GM19351 (cell line): ENCODE results near the gene MIOS.
A peak's percentile ranks its signal among the peaks of the same experiment; 100 is the strongest.

Experiments
- ATAC-seq: cut with Tn5 transposase; IDR thresholded peaks from one replicate; pipeline ENCODE4 v1.9.1; 2021; ENCODE audit warnings: mild to moderate bottlenecking, moderate library complexity; ENCODE audit not compliant: unreplicated experiment

The MIOS gene

GRCh38 chr7:7566651-7567611 is at the start of gene MIOS:
MIOS (plus strand) TSS chr7:7566884; CDS start chr7:7572476, 5,592 bp downstream.
- peak; percentile 64 for ATAC-seq

GRCh38 chr7:7517754-7518153 is 48.9 kb upstream of the MIOS start:
- no peak for ATAC-seq

GRCh38 chr7:7519056-7519455 is 47.6 kb upstream of the MIOS start:
- ATAC-seq = no peak

DNA sequence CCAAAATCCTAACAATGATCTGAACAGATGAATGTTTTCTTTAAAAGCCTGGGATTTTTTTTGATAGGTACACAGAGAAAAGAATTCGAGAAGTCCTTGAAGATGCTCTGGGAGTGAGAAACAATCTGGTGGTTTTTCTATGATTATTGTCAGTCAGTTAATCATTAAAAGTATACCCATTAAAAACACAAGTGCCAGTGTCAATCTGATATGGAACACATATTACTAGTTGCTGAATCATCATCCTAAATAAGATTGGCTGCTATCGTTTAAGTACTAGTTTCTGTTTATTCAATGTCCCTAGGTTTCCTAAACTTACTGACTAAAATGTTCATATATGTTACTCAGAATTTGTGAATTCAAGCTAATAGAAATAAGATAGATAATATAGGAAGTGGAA is 47.2 kb upstream of the MIOS start:
- no peak for ATAC-seq

DNA sequence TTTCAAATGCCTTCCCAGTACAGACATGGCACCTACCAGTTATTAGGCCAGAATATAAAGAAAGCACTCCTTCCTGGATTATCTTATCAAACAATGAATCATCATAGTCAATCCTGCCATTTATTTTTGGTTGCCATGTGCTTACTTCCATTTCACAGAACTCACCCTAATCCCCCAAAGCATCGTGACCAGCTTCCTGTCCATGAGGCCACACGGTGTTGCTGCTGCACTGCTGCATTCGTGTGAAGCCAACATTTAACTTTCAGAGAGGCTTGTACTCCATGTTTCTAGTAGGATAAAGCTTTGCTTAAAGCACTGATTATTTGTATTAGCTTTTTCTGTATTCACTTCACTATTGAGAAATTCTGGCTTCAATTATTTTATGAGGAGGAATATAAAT is 45.4 kb upstream of the MIOS start:
- ATAC-seq = no peak

DNA sequence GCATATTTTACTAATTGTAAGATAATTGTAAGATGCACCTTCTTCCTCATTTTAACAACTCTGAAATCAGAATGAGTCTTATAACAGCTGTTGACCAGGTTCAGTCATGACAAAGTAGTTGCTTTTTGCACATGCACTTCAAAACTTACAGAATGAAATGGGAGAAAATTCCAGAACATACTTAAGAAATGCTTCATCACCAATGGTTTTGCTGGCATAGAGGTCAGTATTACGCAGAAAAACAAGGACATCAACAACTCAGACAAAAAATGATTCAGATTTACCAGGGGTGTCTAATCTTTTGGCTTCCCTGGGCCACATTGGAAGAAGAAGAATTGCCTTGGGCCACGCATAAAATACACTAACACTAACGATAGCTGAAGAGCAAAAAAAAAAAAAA is 44.3 kb upstream of the MIOS start:
- no peak for ATAC-seq

GRCh38 chr7:7524121-7524520 is 42.6 kb upstream of the MIOS start:
- no peak for ATAC-seq

DNA sequence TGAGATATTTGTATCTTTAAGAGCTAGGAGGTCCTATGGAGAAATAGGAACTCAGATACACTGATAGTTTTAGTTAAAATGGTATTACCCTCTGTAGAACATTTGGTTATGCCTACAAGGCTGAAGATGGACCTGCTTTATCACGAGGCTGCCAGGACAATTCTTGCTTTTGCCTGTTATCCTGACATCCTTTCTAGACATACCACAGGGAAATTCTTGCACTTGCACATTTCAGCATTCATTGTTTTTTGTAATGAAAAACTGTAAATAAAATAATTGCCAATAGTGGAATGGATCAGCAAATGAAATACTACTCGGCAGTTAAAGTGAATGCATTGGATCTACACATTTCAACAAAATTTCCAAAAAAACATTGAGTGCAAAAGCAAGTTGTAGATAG is 40.7 kb upstream of the MIOS start:
- ATAC-seq = no peak

- no peak for ATAC-seq
These were observed 39.6 kb upstream of the MIOS start for GRCh38 chr7:7527047-7527446.

DNA sequence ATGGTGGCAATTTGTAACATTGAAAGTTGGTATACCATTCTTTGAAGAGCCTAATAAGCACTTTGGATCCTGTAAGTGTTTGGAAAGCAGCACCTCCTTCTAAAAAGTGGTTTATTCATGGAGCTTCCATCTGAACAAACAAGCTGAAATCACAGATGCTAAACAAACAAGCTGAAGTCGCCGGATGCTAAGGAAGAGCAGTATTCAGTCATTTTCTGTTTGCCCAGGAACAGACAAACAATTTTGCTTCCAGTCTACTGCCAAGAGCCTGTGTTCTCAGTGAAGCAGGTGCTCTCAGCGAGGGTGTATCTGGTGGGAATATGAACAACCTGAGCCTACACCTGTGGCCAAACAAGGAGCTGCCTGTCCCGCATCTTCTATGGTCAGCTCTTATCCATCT is 37.4 kb upstream of the MIOS start:
- ATAC-seq = no peak

DNA sequence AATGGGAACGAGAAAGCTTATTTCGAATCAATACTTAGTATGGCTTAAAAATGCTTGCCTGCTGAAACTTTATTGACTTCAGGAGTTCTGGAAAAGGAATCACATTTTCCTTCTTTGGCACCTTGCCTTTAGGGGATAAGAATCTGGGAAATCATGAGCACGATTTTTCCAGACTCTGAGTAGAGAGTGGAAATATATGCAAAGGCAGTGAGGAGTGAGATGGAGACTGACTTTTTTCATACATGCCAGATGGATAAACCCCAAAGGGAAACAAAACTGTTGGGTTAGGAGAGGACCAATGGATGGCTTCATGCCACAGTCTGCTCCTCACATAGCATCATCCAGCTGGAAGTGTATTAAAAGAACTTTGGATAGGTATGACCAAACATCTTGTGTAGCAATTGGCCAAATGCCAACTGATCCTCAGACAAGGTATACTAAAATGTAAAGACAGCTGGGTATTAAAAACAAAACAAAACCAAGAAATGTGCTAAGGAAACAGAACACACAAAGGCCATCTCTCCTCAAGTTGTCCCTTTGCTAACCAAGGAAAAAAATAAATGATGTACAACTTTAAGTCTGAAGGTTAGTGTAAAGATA is 32.8 kb upstream of the MIOS start:
- no peak for ATAC-seq

DNA sequence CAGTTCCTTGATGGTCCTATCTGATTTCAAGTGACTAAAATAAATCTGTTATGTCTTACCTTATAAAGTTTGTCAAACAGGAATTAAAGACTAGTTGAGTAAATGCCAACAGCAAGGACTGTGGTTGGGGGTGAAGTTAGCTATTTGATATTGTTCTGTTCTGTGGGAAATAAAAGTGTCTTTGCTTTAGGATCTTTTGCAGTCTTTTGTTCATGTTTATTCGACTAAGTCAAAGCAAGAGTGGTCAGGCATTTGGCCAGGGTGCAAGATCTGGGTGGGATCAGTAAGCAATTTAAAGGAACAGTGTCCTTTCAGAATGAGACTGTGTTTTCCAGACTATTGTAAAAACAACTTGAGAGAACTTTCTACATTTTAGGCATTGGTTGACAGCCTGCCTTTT is 31.0 kb upstream of the MIOS start, which contains the start of gene COL28A1:
TSS of gene COL28A1 (minus strand) at position 183 of the 400 bp plus-strand sequence. CDS start 2,998 bp downstream, outside the sequence.
- ATAC-seq = no peak

DNA sequence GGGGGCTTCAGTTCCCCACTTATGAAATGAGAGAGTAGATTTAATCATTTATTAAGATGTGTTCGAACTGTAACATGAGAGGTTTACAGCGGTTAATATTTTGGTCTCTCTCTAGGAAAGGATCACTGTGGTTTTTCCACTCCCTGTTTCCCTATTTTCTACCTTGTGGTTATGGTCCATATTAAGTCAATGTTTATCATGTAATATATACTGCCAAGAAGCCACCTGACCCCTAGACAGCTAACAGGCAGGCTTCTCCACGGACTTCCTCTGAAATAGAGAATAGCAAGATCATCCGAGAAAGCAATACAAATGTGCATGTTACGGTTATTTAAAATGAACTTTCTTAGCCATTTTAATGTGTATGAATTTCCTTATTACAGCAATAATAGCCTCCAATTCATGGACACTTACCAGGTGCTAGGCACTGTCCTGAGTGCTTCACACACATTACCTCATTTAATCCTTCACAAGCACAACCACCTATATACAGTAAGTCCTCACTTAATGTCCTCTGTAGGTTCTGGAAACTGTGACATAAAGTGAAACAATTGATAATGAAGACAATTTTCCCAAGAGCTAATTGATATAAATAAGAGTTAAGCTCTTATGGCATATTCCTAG is 30.2 kb upstream of the MIOS start:
- ATAC-seq = no peak

DNA sequence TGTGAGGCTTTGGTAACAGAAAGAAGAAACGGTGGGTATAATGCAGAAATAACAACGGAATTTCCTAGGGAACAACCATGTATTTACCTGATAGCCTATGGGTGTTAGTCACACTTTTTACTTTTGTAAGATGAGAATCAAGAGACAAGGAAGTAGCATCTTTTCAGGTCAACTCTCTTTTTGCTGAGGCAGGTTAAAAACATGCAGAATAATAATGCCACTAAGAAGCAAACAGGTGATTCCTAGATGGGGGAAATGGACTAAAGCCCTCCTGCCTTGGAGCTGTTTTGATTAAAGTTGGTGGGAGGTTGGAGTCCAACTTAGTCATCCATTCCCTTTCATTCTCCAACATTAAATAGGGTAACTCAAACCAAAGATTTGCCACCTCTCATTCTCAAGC is 29.0 kb upstream of the MIOS start:
- ATAC-seq = no peak

DNA sequence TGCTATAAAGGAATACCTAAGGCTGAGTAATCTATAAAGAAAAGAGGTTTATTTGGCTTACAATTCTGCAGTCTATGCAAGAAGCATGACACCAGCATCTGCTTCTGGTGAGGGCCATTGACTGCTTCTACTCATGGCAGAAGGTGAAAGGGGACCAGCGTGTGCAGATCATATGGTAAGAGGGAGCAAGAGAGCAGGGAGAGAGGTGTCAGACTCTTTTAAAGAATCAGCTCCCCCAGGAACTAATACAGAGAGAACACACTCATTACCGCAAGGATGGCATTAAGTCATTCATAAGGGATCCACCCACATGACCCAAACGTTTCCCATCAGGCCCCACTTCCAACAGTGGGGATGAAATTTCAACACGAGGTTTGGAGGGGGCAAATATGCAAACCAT is 27.5 kb upstream of the MIOS start:
- ATAC-seq = no peak

DNA sequence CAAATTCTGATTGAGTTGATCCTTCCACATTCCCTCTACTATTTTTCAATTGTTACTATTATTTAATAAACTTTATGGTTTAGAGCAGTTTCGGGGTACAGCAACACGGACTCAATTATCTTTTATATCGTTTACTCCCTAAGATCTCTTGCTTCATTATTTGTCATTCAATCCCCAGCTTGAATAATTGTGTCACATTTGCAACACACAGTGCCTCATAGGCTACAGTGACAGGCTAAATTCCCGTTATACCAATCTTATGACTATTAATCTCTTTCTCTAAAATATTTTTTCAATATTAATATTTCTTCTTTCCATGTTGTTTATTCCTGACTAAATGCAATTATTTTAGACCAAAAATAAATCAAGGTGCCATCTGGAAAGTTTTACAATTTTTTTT is 27.0 kb upstream of the MIOS start:
- ATAC-seq = no peak

- ATAC-seq = no peak
These were observed 24.3 kb upstream of the MIOS start for GRCh38 chr7:7542251-7542835.

- ATAC-seq = no peak
These were observed 18.3 kb upstream of the MIOS start for GRCh38 chr7:7548407-7548806.

DNA sequence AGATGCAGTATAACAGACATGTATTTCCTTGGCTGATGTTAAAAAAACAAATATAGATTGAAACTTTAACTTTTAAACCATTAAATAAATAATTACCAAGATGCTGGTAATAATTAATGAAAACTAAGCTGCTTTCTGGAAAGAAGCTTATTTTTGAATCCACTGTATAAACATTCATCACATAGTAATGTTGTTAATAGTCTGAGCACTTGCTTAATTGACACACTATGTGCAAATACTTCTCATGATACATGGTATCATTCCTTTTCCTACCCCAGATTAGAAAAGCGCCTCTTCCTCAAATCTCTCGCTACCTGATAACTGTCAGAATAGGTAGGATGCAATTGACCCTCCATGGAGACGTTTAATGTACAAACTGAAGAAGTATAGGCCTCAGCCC is 16.0 kb upstream of the MIOS start:
- no peak for ATAC-seq

DNA sequence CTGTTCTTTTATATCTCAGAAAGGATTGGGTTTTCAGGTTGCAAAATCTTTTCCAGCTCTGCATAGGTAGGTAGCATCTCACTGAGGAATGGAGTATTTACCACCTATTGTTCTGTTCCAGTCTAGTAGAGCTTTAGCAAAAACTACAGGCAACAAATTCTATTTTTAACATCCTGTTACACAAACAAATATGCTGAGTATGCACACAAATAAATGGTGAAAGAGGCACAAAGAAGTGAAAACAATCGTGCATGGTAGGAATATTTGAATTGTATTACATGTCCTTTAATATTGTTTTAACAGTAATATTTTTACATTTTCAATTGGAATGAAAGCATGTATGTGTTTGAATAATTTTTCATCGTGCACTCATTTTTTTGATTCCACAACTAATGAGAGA is 14.5 kb upstream of the MIOS start:
- no peak for ATAC-seq

DNA sequence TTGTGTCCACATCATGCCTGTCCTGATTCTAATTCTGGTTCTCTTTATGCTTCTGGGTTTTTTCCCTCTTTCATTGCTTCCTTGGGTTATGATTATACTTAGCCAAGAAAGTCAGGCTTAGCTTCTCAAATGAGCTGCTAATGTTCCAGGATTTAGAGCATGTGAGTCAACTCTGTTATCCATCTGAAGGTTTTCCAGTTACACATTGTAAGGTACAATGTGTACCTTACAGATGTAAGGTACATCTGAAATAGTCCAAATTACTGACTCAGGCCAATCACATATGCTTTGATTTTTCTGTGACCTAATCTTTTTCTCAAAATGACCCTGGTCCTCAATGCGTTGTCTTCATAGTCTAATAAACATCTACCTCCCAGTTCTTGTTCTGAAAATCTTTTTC is 13.3 kb upstream of the MIOS start:
- ATAC-seq = no peak
